ENCODE data around the gene ADRA2A.

GRCh38 chr10:111129363-111129762 is 52.5 kb downstream of the ADRA2A start:
- TF ChIP-seq TAF1 (IDR thresholded peaks at IDR 0.05; ENCODE audit: low read depth, low read length): no peak
- no peak for TF ChIP-seq POLR2A (IDR thresholded peaks at IDR 0.05; ENCODE audit: low read depth, low read length)
